Measurements from ENCODE around the gene HBP1.

The HBP1 gene

DNA sequence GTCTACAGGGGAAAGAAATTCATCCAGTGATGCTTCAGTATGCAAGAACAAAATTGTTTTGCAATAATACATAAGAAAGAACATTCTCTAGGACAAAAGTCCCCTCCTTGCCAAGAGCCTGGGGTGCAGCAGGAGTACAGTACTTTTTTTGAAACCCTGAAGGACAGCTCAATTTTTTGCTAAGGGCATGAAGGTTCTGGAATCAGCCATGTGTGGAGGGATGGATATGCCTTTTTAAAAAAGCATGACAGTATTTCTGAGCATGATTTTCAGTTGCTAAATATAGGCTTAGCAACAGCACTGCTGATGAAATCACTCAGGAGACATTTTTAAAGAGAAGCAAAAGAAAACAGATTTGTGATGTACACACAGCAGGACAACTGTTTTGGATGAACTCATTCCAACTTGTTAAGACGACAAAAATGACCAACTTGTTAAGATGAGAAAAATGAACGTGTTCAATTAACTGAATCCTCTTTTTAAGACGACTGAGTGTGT, 39.3 kb downstream of the HBP1 start (continued):
- TF ChIP-seq GLIS3 (CRISPR knock-in tag; IDR thresholded peaks at IDR 0.05) (no peak), ISL1 (CRISPR knock-in tag; IDR thresholded peaks at IDR 0.05) (no peak), ZNF565 (CRISPR knock-in tag; conservative IDR thresholded peaks at IDR 0.05; ENCODE audit: low read depth) (no peak)

DNA sequence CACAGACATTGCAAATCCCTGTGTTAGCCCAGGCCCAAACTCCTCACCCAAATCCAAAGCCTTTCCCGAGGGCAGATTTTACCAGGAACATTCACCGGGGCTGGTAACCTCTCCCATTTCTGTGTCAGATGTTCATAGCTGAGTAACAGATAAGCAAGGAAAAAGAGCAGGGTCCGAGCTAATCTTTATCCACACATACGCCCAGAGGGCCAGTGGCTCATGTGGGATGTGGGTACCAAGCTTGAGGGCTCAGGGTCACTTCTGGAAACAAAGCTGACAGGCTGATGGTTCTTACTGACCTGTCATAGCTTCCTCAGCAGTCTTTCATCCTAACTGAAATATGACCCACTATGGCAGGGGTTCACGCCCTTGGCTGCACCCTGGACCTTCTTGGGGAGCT, 39.8 kb downstream of the HBP1 start:
- TF ChIP-seq ZFP30 (CRISPR knock-in tag; IDR thresholded peaks at IDR 0.05) (no peak), ISL1 (CRISPR knock-in tag; IDR thresholded peaks at IDR 0.05) (no peak), GLIS3 (CRISPR knock-in tag; IDR thresholded peaks at IDR 0.05) (no peak), RARB (CRISPR knock-in tag; IDR thresholded peaks at IDR 0.05) (no peak), ZFP3 (CRISPR knock-in tag; IDR thresholded peaks at IDR 0.05) (no peak), SNAI2 (CRISPR knock-in tag; IDR thresholded peaks at IDR 0.05) (no peak), ZC3H10 (CRISPR knock-in tag; IDR thresholded peaks at IDR 0.05) (no peak), ZNF8 (CRISPR knock-in tag; IDR thresholded peaks at IDR 0.05) (no peak)
- TF ChIP-seq, protein P1, sequence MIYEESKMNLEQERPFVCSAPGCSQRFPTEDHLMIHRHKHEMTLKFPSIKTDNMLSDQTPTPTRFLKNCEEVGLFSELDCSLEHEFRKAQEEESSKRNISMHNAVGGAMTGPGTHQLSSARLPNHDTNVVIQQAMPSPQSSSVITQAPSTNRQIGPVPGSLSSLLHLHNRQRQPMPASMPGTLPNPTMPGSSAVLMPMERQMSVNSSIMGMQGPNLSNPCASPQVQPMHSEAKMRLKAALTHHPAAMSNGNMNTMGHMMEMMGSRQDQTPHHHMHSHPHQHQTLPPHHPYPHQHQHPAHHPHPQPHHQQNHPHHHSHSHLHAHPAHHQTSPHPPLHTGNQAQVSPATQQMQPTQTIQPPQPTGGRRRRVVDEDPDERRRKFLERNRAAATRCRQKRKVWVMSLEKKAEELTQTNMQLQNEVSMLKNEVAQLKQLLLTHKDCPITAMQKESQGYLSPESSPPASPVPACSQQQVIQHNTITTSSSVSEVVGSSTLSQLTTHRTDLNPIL (CRISPR knock-in tag; IDR thresholded peaks at IDR 0.05; ENCODE audit: low read depth) = no peak
- ATAC-seq = no peak

DNA sequence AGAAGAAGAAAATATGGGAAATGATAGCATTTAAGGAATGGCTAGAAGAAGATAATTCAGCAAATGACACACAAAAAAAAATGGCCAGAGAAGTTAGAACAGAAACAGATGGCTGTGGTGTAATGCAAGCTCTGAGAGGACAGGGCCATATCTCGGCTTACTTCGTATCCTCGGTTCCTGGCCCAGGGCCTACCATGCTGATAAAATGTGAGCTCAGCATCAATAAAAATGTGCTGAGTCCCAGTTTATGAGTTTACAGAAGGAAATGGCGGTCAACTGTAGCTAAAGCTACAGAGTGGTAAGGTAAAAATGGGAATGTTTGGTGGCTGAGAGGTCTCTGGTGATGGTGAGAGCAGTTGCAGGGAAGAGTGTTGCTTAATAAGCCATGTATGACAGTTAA, 40.8 kb downstream of the HBP1 start:
- TF ChIP-seq ZFP3 (CRISPR knock-in tag; IDR thresholded peaks at IDR 0.05) (no peak), ISL1 (CRISPR knock-in tag; IDR thresholded peaks at IDR 0.05) (no peak), ZNF565 (CRISPR knock-in tag; conservative IDR thresholded peaks at IDR 0.05; ENCODE audit: low read depth) (no peak)
- ATAC-seq = no peak

DNA sequence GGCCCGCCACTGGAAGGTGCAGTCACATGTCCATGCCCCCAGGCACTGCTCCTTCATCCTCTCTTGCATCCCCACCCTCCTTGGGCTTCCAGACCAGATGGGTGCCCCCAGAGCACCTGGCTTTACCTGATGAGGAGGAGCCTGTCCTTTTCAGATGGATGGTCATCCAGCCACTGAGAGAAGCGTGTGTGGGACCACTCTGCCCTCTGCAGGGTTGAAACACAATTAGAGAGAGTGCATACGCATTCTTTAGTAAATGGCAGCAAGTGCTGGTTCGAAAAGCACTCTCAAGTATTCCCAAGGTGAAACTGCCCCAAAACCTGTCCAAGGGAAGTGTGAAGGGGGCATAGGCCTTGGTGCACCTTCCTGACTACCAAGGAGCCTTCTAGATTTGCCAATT, 41.6 kb downstream of the HBP1 start:
- TF ChIP-seq SNAI2 (CRISPR knock-in tag; IDR thresholded peaks at IDR 0.05) (no peak), TCF4 (CRISPR knock-in tag; IDR thresholded peaks at IDR 0.05; ENCODE audit: borderline replicate concordance) (no peak), GLIS3 (CRISPR knock-in tag; IDR thresholded peaks at IDR 0.05) (no peak), ESRRG (CRISPR knock-in tag; IDR thresholded peaks at IDR 0.05) (no peak), ZNF8 (CRISPR knock-in tag; IDR thresholded peaks at IDR 0.05) (no peak)
- TF ChIP-seq, protein P2, sequence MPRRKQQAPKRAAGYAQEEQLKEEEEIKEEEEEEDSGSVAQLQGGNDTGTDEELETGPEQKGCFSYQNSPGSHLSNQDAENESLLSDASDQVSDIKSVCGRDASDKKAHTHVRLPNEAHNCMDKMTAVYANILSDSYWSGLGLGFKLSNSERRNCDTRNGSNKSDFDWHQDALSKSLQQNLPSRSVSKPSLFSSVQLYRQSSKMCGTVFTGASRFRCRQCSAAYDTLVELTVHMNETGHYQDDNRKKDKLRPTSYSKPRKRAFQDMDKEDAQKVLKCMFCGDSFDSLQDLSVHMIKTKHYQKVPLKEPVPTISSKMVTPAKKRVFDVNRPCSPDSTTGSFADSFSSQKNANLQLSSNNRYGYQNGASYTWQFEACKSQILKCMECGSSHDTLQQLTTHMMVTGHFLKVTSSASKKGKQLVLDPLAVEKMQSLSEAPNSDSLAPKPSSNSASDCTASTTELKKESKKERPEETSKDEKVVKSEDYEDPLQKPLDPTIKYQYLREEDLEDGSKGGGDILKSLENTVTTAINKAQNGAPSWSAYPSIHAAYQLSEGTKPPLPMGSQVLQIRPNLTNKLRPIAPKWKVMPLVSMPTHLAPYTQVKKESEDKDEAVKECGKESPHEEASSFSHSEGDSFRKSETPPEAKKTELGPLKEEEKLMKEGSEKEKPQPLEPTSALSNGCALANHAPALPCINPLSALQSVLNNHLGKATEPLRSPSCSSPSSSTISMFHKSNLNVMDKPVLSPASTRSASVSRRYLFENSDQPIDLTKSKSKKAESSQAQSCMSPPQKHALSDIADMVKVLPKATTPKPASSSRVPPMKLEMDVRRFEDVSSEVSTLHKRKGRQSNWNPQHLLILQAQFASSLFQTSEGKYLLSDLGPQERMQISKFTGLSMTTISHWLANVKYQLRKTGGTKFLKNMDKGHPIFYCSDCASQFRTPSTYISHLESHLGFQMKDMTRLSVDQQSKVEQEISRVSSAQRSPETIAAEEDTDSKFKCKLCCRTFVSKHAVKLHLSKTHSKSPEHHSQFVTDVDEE (CRISPR knock-in tag; IDR thresholded peaks at IDR 0.05) = no peak
- TF ChIP-seq, protein P3, sequence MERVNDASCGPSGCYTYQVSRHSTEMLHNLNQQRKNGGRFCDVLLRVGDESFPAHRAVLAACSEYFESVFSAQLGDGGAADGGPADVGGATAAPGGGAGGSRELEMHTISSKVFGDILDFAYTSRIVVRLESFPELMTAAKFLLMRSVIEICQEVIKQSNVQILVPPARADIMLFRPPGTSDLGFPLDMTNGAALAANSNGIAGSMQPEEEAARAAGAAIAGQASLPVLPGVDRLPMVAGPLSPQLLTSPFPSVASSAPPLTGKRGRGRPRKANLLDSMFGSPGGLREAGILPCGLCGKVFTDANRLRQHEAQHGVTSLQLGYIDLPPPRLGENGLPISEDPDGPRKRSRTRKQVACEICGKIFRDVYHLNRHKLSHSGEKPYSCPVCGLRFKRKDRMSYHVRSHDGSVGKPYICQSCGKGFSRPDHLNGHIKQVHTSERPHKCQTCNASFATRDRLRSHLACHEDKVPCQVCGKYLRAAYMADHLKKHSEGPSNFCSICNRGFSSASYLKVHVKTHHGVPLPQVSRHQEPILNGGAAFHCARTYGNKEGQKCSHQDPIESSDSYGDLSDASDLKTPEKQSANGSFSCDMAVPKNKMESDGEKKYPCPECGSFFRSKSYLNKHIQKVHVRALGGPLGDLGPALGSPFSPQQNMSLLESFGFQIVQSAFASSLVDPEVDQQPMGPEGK (CRISPR knock-in tag; IDR thresholded peaks at IDR 0.05; ENCODE audit: borderline replicate concordance) = no peak
- ATAC-seq = no peak

DNA sequence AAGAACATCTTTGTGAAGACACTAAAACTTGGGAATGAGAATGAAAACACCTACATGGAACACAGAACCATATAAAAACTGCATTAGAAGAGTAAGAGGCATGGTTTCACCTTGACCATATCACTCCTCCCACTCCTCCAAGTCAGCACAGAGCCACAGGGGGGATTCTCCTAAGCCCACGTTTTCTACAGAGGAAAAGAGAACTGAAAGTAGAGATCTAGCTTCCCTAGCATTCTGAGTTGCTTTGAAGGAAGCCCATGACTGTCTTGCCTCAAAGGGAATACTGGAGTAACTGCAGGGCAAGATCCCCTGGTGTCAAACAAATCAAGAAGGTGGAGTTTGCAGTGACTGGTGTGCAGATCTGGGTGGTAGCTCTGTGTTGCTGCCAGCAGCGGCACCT, 43.9 kb downstream of the HBP1 start:
- no peak for ATAC-seq

More for the DNA sequence above, 43.9 kb downstream of the HBP1 start:
- TF ChIP-seq ZNF565 (CRISPR knock-in tag; conservative IDR thresholded peaks at IDR 0.05; ENCODE audit: low read depth) = no peak
- TF ChIP-seq ZFP30 (CRISPR knock-in tag; IDR thresholded peaks at IDR 0.05) = no peak
- no peak for TF ChIP-seq ZC3H10 (CRISPR knock-in tag; IDR thresholded peaks at IDR 0.05)
- no peak for TF ChIP-seq BACH2 (CRISPR knock-in tag; IDR thresholded peaks at IDR 0.05; ENCODE audit: borderline replicate concordance)
- no peak for TF ChIP-seq ARNTL (CRISPR knock-in tag; IDR thresholded peaks at IDR 0.05; ENCODE audit: borderline replicate concordance, low read depth)
- TF ChIP-seq TCF4 (CRISPR knock-in tag; IDR thresholded peaks at IDR 0.05; ENCODE audit: borderline replicate concordance) = no peak
- TF ChIP-seq RARB (CRISPR knock-in tag; IDR thresholded peaks at IDR 0.05) = no peak
- no peak for TF ChIP-seq ZNF70 (CRISPR knock-in tag; IDR thresholded peaks at IDR 0.05)
- no peak for TF ChIP-seq ISL1 (CRISPR knock-in tag; IDR thresholded peaks at IDR 0.05)
- TF ChIP-seq, protein P3 (CRISPR knock-in tag; IDR thresholded peaks at IDR 0.05; ENCODE audit: borderline replicate concordance) = no peak
- TF ChIP-seq OSR1 (CRISPR knock-in tag; IDR thresholded peaks at IDR 0.05) = no peak
- TF ChIP-seq, protein P4, sequence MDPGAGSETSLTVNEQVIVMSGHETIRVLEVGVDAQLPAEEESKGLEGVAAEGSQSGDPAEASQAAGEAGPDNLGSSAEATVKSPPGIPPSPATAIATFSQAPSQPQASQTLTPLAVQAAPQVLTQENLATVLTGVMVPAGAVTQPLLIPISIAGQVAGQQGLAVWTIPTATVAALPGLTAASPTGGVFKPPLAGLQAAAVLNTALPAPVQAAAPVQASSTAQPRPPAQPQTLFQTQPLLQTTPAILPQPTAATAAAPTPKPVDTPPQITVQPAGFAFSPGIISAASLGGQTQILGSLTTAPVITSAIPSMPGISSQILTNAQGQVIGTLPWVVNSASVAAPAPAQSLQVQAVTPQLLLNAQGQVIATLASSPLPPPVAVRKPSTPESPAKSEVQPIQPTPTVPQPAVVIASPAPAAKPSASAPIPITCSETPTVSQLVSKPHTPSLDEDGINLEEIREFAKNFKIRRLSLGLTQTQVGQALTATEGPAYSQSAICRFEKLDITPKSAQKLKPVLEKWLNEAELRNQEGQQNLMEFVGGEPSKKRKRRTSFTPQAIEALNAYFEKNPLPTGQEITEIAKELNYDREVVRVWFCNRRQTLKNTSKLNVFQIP (CRISPR knock-in tag; IDR thresholded peaks at IDR 0.05; ENCODE audit: borderline replicate concordance, low read depth) = no peak
- no peak for TF ChIP-seq CSDC2 (CRISPR knock-in tag; IDR thresholded peaks at IDR 0.05)
